Smooth muscle cell of trachea (primary cell): ENCODE data around the gene CA9. TPM values are rescaled to one million over a fixed set of nuclear protein-coding genes. Genes with fewer than 3 reads are reported as not detected.

ENCODE experiments used
- total RNA-seq: library from RNA; depleted of rRNA; stranded (reverse); fragments of >200 nt; gene quantifications from 2 replicates; pipeline ENCODE4 v1.2.1, GENCODE V29; 2014

Gene CA9
- 2.3 and 5.8 TPM in 2 replicates for total RNA-seq

GRCh38 chr9:35673132-35674024 lies at the start of gene CA9:
Gene CA9 (plus strand): TSS chr9:35673928. CDS start chr9:35673960, 32 bp downstream.

GRCh38 chr9:35650341-35651158 lies 23.2 kb upstream of the CA9 start, which contains the start of gene SIT1:
Gene SIT1 (minus strand): TSS chr9:35650931. CDS start chr9:35650853, 78 bp downstream.

GRCh38 chr9:35657546-35658136 lies 16.1 kb upstream of the CA9 start, which contains the start of gene RMRP:
Gene RMRP (minus strand): TSS chr9:35658019.

GRCh38 chr9:35658137-35658967 lies 15.4 kb upstream of the CA9 start, which contains the start of gene CCDC107:
Gene CCDC107 (plus strand): TSS chr9:35658292. CDS start chr9:35658380, 88 bp downstream.

GRCh38 chr9:35664531-35665470 lies 8.9 kb upstream of the CA9 start, which contains the start of gene ARHGEF39:
Gene ARHGEF39 (minus strand): TSS chr9:35665195. CDS start chr9:35665169, 26 bp downstream.

GRCh38 chr9:35689542-35690293 lies 16.0 kb downstream of the CA9 start, which contains the start of gene TPM2:
Gene TPM2 (minus strand): TSS chr9:35689925. CDS start chr9:35689817, 108 bp downstream.

Other genes with a start within 250 kb of the CA9 start
- gene RUSC2, start 183.8 kb upstream of the CA9 start, total RNA-seq: 17.5 and 27.0 TPM in 2 replicates
- 7.3 and 15.7 TPM in 2 replicates for gene TESK1, start 68.7 kb upstream of the CA9 start, total RNA-seq
- 2.0 and 3.5 TPM in 2 replicates for gene CD72, start 55.5 kb upstream of the CA9 start, total RNA-seq
- gene SIT1, start 23.0 kb upstream of the CA9 start, total RNA-seq: 0.29 TPM in 1 of 2 replicates, not detected in the other
- 6,137 and 10,606 TPM in 2 replicates for gene RMRP, start 15.9 kb upstream of the CA9 start, total RNA-seq
- 12.4 and 19.8 TPM in 2 replicates for gene CCDC107, start 15.6 kb upstream of the CA9 start, total RNA-seq
- 0.50 and 2.9 TPM in 2 replicates for gene ARHGEF39, start 8.7 kb upstream of the CA9 start, total RNA-seq
- 880 and 967 TPM in 2 replicates for gene TPM2, start 16.0 kb downstream of the CA9 start, total RNA-seq
- 445 and 453 TPM in 2 replicates for gene TLN1, start 58.3 kb downstream of the CA9 start, total RNA-seq
- 71.4 and 79.2 TPM in 2 replicates for gene CREB3, start 58.7 kb downstream of the CA9 start, total RNA-seq
- 17.5 and 20.1 TPM in 2 replicates for gene GBA2, start 75.3 kb downstream of the CA9 start, total RNA-seq
- gene RGP1, start 75.4 kb downstream of the CA9 start, total RNA-seq: 13.4 and 17.2 TPM in 2 replicates
- 1.2 TPM in 1 of 2 replicates, not detected in the other for gene MSMP, start 80.3 kb downstream of the CA9 start, total RNA-seq
- gene NPR2, start 117.7 kb downstream of the CA9 start, total RNA-seq: 48.6 and 54.3 TPM in 2 replicates
- gene SPAG8, start 138.3 kb downstream of the CA9 start, total RNA-seq: 0.99 and 1.5 TPM in 2 replicates
- 12.1 and 30.5 TPM in 2 replicates for gene HINT2, start 141.1 kb downstream of the CA9 start, total RNA-seq
- not detected in 2 replicates for gene FAM221B, start 154.8 kb downstream of the CA9 start, total RNA-seq
- gene TMEM8B, start 155.3 kb downstream of the CA9 start, total RNA-seq: 6.5 and 7.4 TPM in 2 replicates
- gene OR13J1, start 196.5 kb downstream of the CA9 start, total RNA-seq: not detected in 2 replicates
- gene HRCT1, start 232.3 kb downstream of the CA9 start, total RNA-seq: 0.15 and 0.83 TPM in 2 replicates
- under 0.01 TPM in 1 of 2 replicates, not detected in the other for gene SPAAR, start 235.6 kb downstream of the CA9 start, total RNA-seq